Psoas muscle (tissue), 8 donors: Measurements from ENCODE around the gene GAMT. TPM values are rescaled to one million over a fixed set of nuclear protein-coding genes. Genes with fewer than 3 reads are reported as not detected.

ENCODE experiments used
- ATAC-seq, 4 donors: fragments of 200-7000 bp; cut with Tn5 transposase; one replicate each; pipeline ENCODE4 v1.9.1; 2020; ENCODE audit warnings: moderate library complexity in 3 of 4, mild to moderate bottlenecking in 2 of 4
- DNase-seq, 2 donors: peaks; one replicate each; pipeline ENCODE4 v3.0.0-alpha.2; 2020
- H3K27ac ChIP-seq: fragments of 200-600 bp; one replicate; pipeline ENCODE4 v1.8.0; 2022
- H3K27me3 ChIP-seq, 3 donors: fragments of 200-600 bp in 1 of 3; one replicate each; pipeline versions ENCODE4 v1.6.1 to v1.8.0; 2013 to 2022; ENCODE audit warnings: low read length in 2 of 3, mild to moderate bottlenecking in 2 of 3, moderate library complexity in 1 of 3; ENCODE audit not compliant: insufficient read depth in 3 of 3
- H3K36me3 ChIP-seq, 2 donors: fragments of 200-600 bp in 1 of 2; one replicate each; pipeline versions ENCODE4 v1.6.1 to v1.8.0; 2013 to 2022; ENCODE audit warnings: low read depth in 1 of 2, mild to moderate bottlenecking in 1 of 2, moderate library complexity in 1 of 2; ENCODE audit not compliant: insufficient read depth in 1 of 2
- H3K4me1 ChIP-seq: fragments of 200-600 bp; one replicate; pipeline ENCODE4 v1.8.0; 2022
- H3K4me3 ChIP-seq: fragments of 200-600 bp; one replicate; pipeline ENCODE4 v1.8.0; 2022; ENCODE audit warnings: mild to moderate bottlenecking
- H3K9me3 ChIP-seq: fragments of 200-600 bp; one replicate; pipeline ENCODE4 v1.8.0; 2022
- WGBS, 3 donors: extraction: QIAGEN DNeasy Blood & Tissue Kit; methylation state at CpG; one replicate each; pipeline versions ENCODE4 v1.1.6 to v1.1.7; 2013; 5-methylcytosine and 5-hydroxymethylcytosine counted together
- intact Hi-C, 2 donors: fragments of 100-400 bp; cut with DNase I; formaldehyde crosslinking; loops; one replicate each; pipeline versions ENCODE4 v1.11.0 to v1.14.2; 2022
- polyA plus RNA-seq, 3 donors: library from polyadenylated mRNA; stranded (reverse); fragments of 200-250 nt; gene quantifications; one replicate each; pipeline ENCODE4 v1.2.3, GENCODE V29; 2013
- total RNA-seq, 4 donors: library from RNA; stranded (reverse); fragmentation: NEBNext Ultra II Directional in 2 of 4; extraction: Animal tissue kit (Norgen Biotek cat#: 25700) in 2 of 4; gene quantifications; one replicate each; pipeline versions ENCODE4 v1.2.1 to v1.2.4, GENCODE V29; 2021 to 2023
- TF ChIP-seq, protein P1 (sequence below): fragments of 200-600 bp; IDR thresholded peaks from one replicate; pipeline ENCODE4 v1.8.0; 2022; ENCODE audit warnings: antibody characterized with exemption
- donor health status: healthy with polysubstance abuse.
- donor health status: DM: no; HTN: no; CAD: no; lungs with moderate emphysema.
- donor health status: Bipolar disorder and iron deficiency.
- donor health status: healthy.
- donor health status: DM: yes; HTN: yes; CAD: no.
- donor health status: DM: no; HTN: no; CAD: no.
- donor health status: DM: no; HTN: no; CAD: no.
- donor health status: DM: yes; HTN: yes; CAD: no.

Gene GAMT
- total and polyA plus RNA-seq, 7 donors, result 162 to 464 (median 237) TPM

DNA sequence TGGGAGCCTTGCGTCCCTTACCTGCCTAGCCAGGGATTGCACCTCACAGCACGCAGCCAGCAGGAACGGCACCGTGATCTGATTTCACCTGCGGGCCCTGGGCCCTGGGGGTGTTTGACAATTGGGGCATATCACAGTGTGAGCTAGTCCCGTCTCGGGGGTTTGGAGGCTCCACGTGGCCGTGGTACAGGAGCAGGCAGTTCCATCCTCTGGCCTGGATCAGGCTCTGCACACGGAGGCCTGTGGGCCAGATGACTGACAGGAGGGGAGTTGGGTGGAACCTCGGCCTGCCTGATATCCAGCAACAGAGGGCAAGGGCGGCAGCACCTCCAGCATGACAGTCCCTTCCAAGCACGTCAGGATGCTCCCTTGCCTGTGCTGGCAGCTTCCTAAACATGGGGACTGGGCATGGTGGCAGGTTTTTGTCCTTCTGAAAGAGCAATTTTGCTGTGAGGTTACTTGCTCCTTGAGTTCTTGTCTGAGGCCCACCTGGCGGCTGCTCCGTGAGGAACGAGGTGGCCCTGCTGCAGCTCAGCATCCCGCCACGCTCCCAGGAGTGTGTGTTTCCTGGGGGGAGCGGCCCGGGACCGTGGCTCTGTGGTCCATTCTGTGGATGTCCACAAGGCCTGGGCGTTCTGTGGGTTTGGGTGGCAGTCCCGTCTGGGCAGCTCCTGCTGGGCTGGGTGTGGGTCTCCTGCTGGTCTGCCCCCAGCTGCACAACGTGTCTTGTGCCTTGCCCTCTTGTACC lies 30.6 kb upstream of the GAMT start:
- Histone ChIP-seq H3K4me1 (peaks cover 8% of the 10 kb centered on the region), H3K4me3 (no peak overlapping the region), H3K27me3 (no peaks in the 10 kb centered on the region), H3K9me3 (no peaks in the 10 kb centered on the region), H3K27ac (no peak overlapping the region), H3K36me3 (peaks cover 10 to 89% of the 10 kb centered on the region in 2 donors)
- 86 to 91% (median 88%) methylated on average over 24 of the region's 24 CpGs for WGBS, 3 donors
- ATAC-seq, result no peak
- DNase-seq, result no peak
- intact Hi-C loops, result no loop called here
- TF ChIP-seq, protein P1, sequence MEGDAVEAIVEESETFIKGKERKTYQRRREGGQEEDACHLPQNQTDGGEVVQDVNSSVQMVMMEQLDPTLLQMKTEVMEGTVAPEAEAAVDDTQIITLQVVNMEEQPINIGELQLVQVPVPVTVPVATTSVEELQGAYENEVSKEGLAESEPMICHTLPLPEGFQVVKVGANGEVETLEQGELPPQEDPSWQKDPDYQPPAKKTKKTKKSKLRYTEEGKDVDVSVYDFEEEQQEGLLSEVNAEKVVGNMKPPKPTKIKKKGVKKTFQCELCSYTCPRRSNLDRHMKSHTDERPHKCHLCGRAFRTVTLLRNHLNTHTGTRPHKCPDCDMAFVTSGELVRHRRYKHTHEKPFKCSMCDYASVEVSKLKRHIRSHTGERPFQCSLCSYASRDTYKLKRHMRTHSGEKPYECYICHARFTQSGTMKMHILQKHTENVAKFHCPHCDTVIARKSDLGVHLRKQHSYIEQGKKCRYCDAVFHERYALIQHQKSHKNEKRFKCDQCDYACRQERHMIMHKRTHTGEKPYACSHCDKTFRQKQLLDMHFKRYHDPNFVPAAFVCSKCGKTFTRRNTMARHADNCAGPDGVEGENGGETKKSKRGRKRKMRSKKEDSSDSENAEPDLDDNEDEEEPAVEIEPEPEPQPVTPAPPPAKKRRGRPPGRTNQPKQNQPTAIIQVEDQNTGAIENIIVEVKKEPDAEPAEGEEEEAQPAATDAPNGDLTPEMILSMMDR, result no peak

DNA sequence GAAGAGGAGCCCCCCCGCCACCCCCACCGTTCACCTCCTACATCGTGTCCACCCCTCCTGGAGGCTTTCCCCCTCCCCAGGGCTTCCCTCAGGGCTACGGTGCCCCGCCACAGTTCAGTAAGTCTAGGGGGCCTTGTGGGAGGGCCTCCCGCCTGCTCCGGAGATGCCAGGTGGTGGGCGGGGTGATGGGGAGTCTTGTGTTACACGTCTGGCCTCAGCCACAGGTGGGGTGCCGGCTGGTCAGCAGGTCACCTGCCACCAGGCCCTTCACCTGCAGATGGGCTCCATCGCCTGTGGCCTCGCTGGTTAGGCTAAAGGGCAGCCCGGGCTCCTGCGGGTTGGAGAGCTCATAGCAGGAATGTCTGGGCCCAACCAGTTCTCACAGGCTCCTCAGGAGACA lies 28.9 kb upstream of the GAMT start:
- TF ChIP-seq, protein P1, result no peak
- Histone ChIP-seq H3K27ac (no peak overlapping the region), H3K36me3 (peaks cover 14 to 100% of the 10 kb centered on the region in 2 donors), H3K4me1 (no peaks in the 10 kb centered on the region), H3K9me3 (no peaks in the 10 kb centered on the region), H3K27me3 (no peaks in the 10 kb centered on the region), H3K4me3 (no peak overlapping the region)
- ATAC-seq, result no peak
- no peak for DNase-seq
- intact Hi-C loops, result no loop called here
- 81 to 86% (median 81%) methylated on average over 12 to 14 of the region's 14 CpGs for WGBS, 3 donors

DNA sequence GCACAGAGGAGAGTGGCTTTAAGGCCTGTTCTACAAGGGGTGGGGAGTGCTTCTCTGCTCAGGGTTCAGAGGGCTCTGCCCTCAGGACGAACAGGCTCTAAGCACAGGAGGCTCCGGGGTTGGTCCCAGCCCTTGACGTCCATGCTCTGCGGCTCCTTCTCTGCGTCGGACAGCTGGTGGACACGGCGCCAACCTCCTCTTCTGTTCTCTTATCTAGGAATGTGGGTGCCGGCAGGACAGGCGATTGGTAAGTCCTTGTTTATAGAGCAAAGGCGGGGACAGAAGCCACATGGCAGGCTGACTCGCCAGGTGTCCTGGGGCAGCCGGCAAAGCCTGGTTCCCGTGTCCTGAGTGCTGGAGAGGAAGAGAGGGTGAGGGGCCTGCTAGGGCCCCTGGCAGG lies 28.4 kb upstream of the GAMT start:
- 75 to 80% (median 79%) methylated on average over 12 to 14 of the region's 14 CpGs for WGBS, 3 donors
- intact Hi-C loops, result no loop called here
- no peak overlapping the region for H3K4me3 ChIP-seq
- no peaks in the 10 kb centered on the region for H3K27me3 ChIP-seq
- TF ChIP-seq, protein P1, result no peak
- no peaks in the 10 kb centered on the region for H3K4me1 ChIP-seq
- no peak overlapping the region for H3K27ac ChIP-seq
- H3K36me3 ChIP-seq, result peaks cover 14 to 100% of the 10 kb centered on the region in 2 donors
- no peaks in the 10 kb centered on the region for H3K9me3 ChIP-seq
- ATAC-seq, result no peak
- no peak for DNase-seq

GRCh38 chr19:1428738-1429391 lies 27.5 kb upstream of the GAMT start:
- Histone ChIP-seq H3K27me3 (no peaks in the 10 kb centered on the region), H3K4me3 (no peak overlapping the region), H3K27ac (no peak overlapping the region), H3K4me1 (no peaks in the 10 kb centered on the region), H3K36me3 (peaks cover 10 to 98% of the 10 kb centered on the region in 2 donors), H3K9me3 (no peaks in the 10 kb centered on the region)
- intact Hi-C loops, result no loop called here
- DNase-seq (no peak), ATAC-seq (no peak)
- TF ChIP-seq, protein P1, result no peak
- 86 to 90% (median 87%) methylated on average over 41 of the region's 41 CpGs for WGBS, 3 donors
